Left lung (tissue), 10 donors: ENCODE measurements around the gene ATP6V1G1. TPM values are rescaled to one million over a fixed set of nuclear protein-coding genes. Genes with fewer than 3 reads are reported as not detected.

Experiments
- ATAC-seq: fragments of 200-7000 bp; cut with Tn5 transposase; one replicate; pipeline ENCODE4 v1.9.1; 2020; ENCODE audit warnings: moderate library complexity
- DNase-seq, 4 donors: peaks; one replicate each; pipeline ENCODE4 v3.0.0-alpha.2; 2013 to 2020
- H3K27ac ChIP-seq, 2 donors: fragments of 200-600 bp; sonication (generic) in 1 of 2; one replicate each; pipeline versions ENCODE4 v1.5.0 to v1.8.0; 2020 to 2021
- H3K27me3 ChIP-seq, 2 donors: fragments of 200-600 bp; sonication (generic) in 1 of 2; one replicate each; pipeline versions ENCODE4 v1.5.0 to v1.8.0; 2020 to 2021
- H3K36me3 ChIP-seq, 2 donors: fragments of 200-600 bp; sonication (generic) in 1 of 2; one replicate each; pipeline versions ENCODE4 v1.5.0 to v1.8.0; 2020 to 2021
- H3K4me1 ChIP-seq, 2 donors: fragments of 200-600 bp; one replicate each; pipeline ENCODE4 v1.8.0; 2021
- H3K4me3 ChIP-seq, 2 donors: fragments of 200-600 bp; sonication (generic) in 1 of 2; one replicate each; pipeline versions ENCODE4 v1.5.0 to v1.8.0; 2020 to 2021; ENCODE audit warnings: mild to moderate bottlenecking in 1 of 2
- H3K9me3 ChIP-seq, 2 donors: fragments of 200-600 bp; sonication (generic) in 1 of 2; one replicate each; pipeline versions ENCODE4 v1.5.0 to v1.8.0; 2020 to 2021
- intact Hi-C, 2 donors: fragments of 100-400 bp; cut with DNase I; formaldehyde crosslinking; loops; one replicate each; pipeline versions ENCODE4 v1.11.2 to v1.14.2; 2022
- polyA plus RNA-seq, 6 donors: library from polyadenylated mRNA; unstranded; fragments of 120-200 nt; gene quantifications; one replicate each; pipeline ENCODE4 v1.2.1, GENCODE V29; 2013; ENCODE audit not compliant: insufficient read length in 6 of 6
- total RNA-seq, 2 donors: library from RNA; stranded (reverse); fragmentation: NEBNext Ultra II Directional; extraction: Animal tissue kit (Norgen Biotek cat#: 25700); gene quantifications; one replicate each; pipeline ENCODE4 v1.2.1, GENCODE V29; 2021
- TF ChIP-seq, protein P1 (sequence below), 2 donors: fragments of 200-600 bp; sonication (generic) in 1 of 2; IDR thresholded peaks; one replicate each; pipeline versions ENCODE4 v1.5.0 to v1.8.0; 2021; ENCODE audit warnings: antibody characterized with exemption in 2 of 2
- donor health status: DM: no; HTN: yes; CAD: no.
- donor health status: DM: no; HTN: no; CAD: no.

Gene ATP6V1G1
- total and polyA plus RNA-seq, 8 donors: 96.6 to 182 (median 158) TPM

DNA sequence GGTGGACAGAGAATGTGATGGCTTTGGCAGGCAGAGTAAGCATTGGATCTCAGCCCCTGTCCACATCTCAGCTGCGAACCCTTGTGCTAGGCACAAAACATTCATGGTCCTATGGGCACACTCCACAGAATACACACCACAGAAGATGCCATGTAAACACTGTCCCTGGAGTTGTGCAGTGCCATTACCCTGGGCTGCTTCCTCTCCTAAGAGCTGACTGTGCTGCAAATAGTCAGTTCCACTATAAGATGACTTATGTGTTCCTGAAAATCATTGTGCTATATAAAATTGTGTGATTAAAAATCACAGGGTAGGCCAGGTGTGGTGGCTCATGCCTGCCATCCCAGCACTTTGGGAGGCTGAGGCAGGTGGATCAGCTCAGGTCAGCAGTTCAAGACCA, 31.9 kb upstream of the ATP6V1G1 start:
- Histone ChIP-seq H3K4me1 (peaks cover 0 to 17% of the 10 kb centered on the region in 2 donors), H3K27me3 (no peaks in the 10 kb centered on the region), H3K36me3 (no peaks in the 10 kb centered on the region), H3K27ac (no peak overlapping the region), H3K4me3 (no peak overlapping the region), H3K9me3 (no peaks in the 10 kb centered on the region)
- TF ChIP-seq, protein P1, sequence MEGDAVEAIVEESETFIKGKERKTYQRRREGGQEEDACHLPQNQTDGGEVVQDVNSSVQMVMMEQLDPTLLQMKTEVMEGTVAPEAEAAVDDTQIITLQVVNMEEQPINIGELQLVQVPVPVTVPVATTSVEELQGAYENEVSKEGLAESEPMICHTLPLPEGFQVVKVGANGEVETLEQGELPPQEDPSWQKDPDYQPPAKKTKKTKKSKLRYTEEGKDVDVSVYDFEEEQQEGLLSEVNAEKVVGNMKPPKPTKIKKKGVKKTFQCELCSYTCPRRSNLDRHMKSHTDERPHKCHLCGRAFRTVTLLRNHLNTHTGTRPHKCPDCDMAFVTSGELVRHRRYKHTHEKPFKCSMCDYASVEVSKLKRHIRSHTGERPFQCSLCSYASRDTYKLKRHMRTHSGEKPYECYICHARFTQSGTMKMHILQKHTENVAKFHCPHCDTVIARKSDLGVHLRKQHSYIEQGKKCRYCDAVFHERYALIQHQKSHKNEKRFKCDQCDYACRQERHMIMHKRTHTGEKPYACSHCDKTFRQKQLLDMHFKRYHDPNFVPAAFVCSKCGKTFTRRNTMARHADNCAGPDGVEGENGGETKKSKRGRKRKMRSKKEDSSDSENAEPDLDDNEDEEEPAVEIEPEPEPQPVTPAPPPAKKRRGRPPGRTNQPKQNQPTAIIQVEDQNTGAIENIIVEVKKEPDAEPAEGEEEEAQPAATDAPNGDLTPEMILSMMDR (IDR thresholded peaks at IDR 0.05): no peak
- no peak for ATAC-seq
- intact Hi-C loops: no loop called here
- no peak for DNase-seq

DNA sequence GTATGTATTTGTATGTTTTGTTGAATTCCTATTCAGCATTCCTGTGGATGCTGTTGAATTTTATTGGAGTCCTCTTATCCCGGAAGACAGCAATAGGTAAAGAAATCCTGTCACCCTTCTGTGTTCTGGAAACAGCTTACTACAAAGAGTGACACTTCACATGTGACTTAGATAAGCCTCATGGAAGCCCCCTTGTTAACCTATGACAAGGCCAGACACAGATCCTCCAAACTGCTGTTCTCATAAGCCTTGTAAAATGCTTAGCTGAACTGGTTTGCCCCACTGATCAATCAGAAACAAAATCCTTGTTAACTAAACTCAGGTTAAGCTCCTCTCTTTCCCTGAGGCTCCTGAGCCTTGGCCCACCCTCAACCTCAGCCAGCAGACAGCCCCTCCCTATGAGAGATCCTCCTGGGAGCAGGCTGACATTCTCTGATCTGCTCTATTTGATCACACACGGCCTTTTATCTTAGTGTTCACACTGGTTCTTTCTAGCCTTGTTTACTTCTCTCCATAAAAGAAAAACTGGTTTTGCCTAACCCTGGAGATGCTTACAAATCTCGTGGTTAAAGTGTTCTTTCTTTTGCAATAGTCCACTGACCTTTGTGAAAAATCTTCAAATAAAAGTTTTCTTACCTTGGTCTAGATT, 29.4 kb upstream of the ATP6V1G1 start:
- ATAC-seq (peak; percentile 25), DNase-seq (peak in 1 of 4 donors; percentile 28)
- intact Hi-C loops: no loop called here
- TF ChIP-seq, protein P1 (IDR thresholded peaks at IDR 0.05): no peak
- no peak overlapping the region for H3K4me3 ChIP-seq
- H3K36me3 ChIP-seq: no peaks in the 10 kb centered on the region
- H3K9me3 ChIP-seq: no peaks in the 10 kb centered on the region
- no peaks in the 10 kb centered on the region for H3K27me3 ChIP-seq
- H3K27ac ChIP-seq: no peak overlapping the region
- H3K4me1 ChIP-seq: peaks cover 0 to 12% of the 10 kb centered on the region in 2 donors

DNA sequence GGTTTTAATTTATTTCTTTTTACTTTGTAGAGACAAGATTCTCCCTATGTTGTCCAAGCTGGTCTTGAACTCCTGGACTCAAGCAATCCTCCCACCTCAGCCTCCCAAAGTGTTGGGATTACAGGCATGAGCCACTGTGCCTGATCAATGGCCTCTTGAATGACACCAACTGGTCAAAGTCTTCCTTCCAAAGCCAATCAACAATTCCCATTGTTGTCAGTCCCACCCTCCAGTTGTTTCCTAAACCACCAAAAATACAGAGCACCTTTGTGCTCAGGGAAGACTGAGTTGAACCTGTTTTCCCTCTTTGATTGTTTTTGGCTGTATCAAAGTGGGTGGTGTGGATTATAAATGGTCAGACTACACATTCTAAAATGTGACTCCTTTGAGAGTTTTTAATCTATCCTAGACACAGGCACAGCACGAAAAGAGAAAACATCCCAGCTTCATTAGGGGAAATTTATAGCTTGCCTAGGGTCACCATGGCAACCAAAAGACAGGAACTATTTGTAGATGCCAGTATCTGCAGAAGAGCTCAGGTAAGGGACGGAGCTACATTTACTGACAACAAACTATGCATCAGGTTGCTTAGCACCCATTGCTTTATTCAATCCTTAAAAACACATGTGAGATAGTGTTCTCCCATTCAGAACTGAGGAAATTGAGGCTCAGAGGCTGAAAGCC, 27.6 kb upstream of the ATP6V1G1 start:
- Histone ChIP-seq H3K4me3 (no peak overlapping the region), H3K27me3 (no peaks in the 10 kb centered on the region), H3K36me3 (no peaks in the 10 kb centered on the region), H3K9me3 (no peaks in the 10 kb centered on the region), H3K4me1 (peaks cover 0 to 12% of the 10 kb centered on the region in 2 donors), H3K27ac (no peak overlapping the region)
- ATAC-seq (no peak), DNase-seq (no peak)
- TF ChIP-seq, protein P1 (IDR thresholded peaks at IDR 0.05): no peak
- intact Hi-C loops: no loop called here

DNA sequence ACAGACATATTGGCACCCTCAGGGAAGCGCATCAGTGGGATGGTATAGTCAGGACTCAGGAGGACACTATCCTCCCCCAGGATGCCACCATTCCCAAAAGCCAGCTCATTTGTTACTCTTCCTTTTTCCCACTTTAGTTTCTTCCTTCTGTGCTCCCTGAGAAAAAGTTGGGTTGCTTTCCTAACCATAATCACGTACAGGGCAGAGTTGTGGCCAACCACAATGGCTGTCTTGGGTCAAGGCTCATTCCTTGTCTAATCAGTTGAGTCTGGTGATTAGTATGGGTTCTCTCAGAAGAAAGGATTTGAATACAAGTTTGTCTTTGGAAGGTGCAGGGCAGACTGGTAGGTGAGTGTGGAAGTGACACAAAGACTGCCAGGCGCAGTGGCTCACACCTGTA, 26.6 kb upstream of the ATP6V1G1 start:
- ATAC-seq (no peak), DNase-seq (no peak)
- Histone ChIP-seq H3K9me3 (no peaks in the 10 kb centered on the region), H3K36me3 (no peaks in the 10 kb centered on the region), H3K27ac (no peak overlapping the region), H3K4me3 (no peak overlapping the region), H3K27me3 (no peaks in the 10 kb centered on the region), H3K4me1 (peaks cover 0 to 12% of the 10 kb centered on the region in 2 donors)
- TF ChIP-seq, protein P1 (IDR thresholded peaks at IDR 0.05): no peak
- intact Hi-C loops: no loop called here

DNA sequence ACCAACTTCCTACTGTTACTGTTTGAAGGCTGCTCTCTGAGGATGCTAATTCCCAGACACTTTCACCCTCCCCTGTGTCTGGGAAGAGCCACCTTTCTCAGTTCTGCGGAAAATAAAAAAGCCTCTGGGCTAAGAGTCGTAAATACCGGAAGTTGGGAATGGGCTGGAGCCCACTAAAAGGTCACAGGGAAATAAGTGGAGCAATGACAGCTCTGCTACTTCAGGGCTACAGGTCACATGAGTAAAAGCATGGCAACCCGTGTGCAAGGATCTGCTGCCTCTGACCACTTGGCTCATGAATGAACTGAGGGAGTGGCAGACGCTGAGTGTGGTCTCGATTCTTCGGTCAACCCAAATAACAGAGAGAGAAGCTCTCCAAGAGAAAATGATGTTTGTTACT, 25.8 kb upstream of the ATP6V1G1 start:
- ATAC-seq: no peak
- no peaks in the 10 kb centered on the region for H3K27me3 ChIP-seq
- H3K4me1 ChIP-seq: peaks cover 0 to 10% of the 10 kb centered on the region in 2 donors
- DNase-seq: no peak
- H3K4me3 ChIP-seq: no peak overlapping the region
- intact Hi-C loops: no loop called here
- H3K27ac ChIP-seq: no peak overlapping the region
- H3K36me3 ChIP-seq: no peaks in the 10 kb centered on the region
- TF ChIP-seq, protein P1 (IDR thresholded peaks at IDR 0.05): no peak
- H3K9me3 ChIP-seq: no peaks in the 10 kb centered on the region
